GM18526 (cell line): ENCODE data around the gene ANKRD13C.

Source experiments
- POLR2A ChIP-seq: IDR thresholded peaks from 3 replicates; pipeline ENCODE4 v1.6.1; 2011; ENCODE audit not compliant: insufficient read length; ENCODE audit errors: extremely low read depth

ANKRD13C gene, protein sequence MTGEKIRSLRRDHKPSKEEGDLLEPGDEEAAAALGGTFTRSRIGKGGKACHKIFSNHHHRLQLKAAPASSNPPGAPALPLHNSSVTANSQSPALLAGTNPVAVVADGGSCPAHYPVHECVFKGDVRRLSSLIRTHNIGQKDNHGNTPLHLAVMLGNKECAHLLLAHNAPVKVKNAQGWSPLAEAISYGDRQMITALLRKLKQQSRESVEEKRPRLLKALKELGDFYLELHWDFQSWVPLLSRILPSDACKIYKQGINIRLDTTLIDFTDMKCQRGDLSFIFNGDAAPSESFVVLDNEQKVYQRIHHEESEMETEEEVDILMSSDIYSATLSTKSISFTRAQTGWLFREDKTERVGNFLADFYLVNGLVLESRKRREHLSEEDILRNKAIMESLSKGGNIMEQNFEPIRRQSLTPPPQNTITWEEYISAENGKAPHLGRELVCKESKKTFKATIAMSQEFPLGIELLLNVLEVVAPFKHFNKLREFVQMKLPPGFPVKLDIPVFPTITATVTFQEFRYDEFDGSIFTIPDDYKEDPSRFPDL

DNA sequence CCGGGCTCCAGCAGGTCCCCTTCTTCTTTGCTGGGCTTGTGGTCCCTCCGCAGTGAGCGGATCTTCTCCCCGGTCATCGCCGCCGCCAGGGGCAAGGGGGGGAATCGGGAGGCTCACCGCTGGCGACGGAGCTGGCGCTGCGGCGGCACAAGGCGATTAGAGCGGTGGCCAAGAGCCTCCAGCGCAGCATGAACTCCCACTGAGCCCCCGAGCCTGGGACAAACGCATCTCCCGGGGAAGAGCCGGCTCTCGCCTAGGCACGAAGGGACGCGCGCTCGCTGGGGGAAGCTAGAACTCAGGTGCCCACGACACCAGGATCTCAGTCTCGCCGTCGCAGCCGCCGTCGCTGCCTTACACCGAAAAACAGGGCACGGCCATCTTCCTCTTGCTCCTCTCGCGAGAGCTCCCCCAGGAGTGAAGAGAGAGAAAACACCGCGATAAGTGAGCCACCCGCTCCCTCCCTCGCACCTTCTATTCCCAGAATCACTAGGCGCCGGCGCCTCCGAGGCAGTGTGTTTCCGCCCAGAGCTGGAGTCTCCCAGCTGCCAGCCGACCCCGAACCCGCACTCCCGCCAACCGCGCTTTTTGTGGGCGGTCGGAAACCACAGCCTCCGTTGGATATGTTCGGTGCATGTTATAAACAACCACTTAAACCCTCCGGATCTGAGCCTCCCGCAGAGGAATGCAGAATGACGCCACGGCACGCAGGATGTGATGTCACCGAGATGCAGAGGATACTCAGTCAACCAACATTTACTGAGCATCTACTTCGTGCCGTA lies at the start of gene ANKRD13C:
Gene ANKRD13C, minus strand, starts transcription at position 391 of the 779 bp plus-strand sequence. Its CDS starts 314 bp downstream, at position 77.
- TF ChIP-seq POLR2A: peak; percentile 93

DNA sequence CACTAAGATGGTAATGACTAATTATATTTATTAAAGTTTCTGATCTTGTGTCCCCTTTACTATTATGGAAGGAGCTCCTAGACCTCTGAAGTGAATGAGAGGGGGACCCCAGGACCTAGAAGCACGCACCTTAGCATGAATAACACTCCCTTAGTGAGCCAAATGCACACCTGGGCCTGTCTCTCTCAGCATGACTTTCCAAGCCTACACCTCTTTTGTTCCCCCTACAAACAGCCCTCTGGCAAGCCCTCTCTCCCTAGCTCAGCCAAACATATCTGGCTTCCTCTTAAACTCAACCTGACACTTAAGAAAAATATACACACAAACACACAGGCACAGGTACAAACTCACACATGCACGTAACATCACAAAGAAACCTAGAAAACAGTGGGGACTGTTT lies 49.2 kb upstream of the ANKRD13C start:
- TF ChIP-seq POLR2A: no peak

DNA sequence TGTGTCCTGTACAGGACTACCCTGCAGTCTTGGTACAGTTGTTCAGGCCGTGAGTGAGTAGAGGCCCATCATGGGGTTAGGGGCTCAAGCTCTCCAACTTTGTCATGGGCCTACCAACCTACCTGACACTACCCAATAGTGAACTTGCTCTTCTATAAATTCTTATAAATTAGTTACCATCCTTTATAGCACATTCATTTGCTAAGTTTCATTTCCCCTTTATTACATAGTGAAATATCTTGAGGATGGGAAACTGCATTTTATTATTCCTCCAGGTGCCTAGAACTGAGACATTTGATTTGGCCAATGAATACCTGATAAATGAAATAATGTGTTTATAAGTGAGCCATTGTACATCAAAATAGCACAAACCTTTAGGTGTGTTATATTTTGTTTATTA lies 47.5 kb upstream of the ANKRD13C start:
- no peak for TF ChIP-seq POLR2A

DNA sequence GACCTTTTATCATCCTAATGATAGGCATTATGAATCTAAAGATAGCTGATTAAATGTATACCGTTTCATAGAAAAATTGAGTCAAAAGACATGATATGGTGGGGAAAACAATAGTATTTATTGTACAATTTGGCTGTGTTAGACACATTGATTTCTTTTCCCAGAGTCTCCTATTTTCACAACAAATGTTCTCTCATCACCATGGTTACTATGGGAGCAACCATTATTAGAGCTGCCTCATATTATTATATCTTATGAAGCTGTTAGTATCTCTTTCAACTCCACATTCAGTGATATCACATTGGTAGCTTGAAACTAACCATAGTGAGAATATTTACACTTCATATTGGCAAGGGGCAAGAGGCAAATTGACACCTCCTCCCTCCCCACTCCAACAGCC lies 45.8 kb upstream of the ANKRD13C start:
- no peak for TF ChIP-seq POLR2A

DNA sequence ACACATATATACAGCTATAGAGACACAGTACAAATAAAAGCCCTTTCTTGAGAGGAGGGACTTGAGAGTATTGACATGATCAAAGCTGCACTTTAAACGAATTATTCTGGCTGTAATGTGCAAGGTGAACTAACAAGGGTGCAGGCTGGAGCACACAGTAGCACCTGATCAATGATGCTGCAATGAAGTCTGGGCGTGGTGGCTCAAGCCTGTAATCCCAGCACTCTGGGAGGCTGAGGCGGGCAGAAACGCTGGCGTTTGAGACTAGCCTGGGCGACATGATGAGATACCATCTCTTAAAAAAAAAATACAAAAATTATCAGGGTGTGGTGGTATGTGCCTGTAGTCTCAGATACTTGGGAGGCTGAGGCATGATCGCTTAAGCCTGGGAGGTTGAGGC lies 42.5 kb upstream of the ANKRD13C start:
- TF ChIP-seq POLR2A: no peak

DNA sequence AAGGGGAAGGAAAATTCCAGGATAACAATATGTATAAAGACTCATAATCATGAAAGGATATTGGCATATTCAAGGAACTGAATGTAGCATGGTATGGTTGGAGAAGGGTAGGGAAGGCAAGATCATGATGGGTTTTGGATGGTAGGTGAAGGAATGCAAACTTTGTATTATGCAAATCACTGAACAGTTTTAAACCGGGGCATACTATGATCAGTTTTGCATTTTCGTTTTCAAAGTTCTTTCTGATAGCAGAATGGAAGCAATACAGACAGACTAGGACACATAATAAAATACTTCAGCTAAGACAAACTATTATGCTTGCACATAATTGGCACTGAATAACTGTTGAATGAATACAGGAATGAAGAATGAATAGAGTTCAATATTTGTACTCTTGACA lies 42.1 kb upstream of the ANKRD13C start:
- TF ChIP-seq POLR2A: no peak

DNA sequence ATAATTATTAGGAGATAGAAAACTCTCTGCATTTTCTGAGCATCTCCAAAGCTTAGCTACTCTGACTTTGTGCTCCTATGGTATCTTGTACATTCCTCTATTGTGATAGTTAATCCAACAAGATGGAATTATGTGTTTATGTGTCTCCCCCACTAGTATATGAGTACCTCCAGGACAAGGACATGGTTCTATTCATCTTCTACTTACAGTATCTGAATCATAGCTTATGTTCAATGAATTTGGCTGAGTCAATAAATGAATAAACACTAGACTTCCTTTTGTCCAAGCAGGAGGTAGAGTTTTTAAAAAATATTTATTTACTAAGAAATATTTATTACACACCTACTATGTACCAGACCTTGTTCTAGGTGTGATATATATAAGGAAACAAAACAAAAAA lies 38.1 kb upstream of the ANKRD13C start:
- no peak for TF ChIP-seq POLR2A

DNA sequence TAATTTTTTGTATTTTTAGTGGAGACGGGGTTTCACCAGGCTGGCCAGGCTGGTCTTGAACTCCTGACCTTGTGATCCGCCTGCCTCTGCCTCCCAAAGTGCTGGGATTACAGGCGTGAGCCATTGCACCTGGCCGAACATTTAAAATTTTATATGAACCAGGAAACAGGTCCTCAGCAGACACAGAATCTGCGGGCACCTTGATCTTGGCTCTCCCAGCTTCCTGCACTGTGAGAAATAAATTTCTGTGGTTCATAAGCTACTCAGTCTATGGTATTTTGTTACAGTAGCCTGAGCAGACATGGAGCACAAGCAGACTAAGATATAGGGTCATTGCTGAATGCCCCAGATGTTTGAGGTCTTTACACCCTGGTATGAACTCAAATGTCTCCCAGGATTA lies 33.0 kb upstream of the ANKRD13C start:
- TF ChIP-seq POLR2A: no peak

DNA sequence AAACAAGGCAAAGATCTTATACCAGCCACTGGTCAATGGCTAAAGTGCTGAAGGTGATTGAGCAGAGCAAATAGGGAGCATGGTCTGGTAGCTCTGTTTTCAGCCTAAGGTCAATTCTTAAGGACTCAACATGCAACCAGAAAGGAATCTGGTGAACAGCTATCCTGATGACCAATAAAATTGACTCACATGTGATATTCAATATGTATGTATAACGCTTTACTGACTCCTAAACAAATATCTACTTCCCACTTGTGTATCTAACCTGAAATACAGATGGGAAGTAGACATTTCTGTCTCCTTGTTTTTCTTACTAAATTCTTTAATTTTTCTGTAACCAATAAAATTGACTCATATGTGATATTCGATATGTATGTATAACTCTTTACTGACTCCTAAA lies 31.6 kb upstream of the ANKRD13C start:
- TF ChIP-seq POLR2A: no peak

DNA sequence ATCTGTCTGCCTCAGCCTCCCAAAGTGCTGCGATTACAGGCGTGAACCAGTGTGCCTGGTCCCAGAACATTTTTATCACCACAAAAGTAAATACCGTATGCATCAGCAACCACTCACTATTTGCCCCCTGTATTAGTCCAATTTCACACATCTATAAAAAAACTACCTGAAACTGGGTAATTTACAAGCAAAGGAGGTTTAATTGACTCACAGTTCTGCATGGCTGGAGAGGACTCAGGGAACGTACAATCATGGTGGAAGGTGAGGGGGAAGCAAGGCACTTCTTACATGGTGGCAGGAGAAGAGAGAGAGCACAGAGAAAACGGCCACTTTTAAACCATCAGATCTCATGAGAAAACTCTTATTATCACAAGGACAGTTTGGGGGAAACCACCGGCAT lies 31.0 kb upstream of the ANKRD13C start:
- no peak for TF ChIP-seq POLR2A

DNA sequence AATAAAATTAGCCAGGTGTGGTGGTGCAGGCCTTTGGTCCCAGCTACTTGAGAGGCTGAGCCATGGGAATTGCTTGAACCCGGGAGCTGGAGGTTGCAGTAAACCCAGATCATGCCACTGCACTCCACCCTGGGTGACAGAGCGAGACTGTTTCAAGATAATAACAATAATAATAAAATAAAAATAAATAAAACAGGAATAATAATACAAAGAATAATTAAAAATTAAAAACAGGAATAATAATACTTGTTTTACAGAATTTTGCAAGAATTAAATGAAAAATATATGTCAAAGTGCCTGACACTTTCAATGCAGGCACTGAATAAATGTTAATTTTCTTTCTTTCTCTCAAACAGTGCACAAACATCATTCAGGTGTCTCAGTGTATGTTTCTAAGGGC lies 30.0 kb upstream of the ANKRD13C start:
- TF ChIP-seq POLR2A: no peak

DNA sequence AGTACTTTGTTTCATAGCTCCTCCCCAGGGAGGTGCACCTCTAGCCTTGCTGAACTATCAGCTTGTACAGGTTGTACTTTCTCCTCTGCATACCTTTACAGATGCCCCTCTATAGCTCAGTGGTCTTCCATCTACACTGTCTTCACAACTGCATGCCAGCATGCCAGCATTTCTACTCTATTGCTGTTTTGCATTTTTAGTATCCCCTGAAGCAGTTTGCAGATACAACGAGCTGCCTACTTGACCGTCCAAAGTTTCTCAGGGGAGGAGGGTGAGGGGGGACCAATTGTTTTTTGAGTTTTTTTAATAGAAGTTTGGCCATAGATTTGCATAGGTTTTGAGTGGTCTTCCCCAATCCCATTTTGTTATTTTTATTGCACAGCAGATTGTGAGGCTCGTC lies 29.0 kb upstream of the ANKRD13C start:
- TF ChIP-seq POLR2A: no peak

DNA sequence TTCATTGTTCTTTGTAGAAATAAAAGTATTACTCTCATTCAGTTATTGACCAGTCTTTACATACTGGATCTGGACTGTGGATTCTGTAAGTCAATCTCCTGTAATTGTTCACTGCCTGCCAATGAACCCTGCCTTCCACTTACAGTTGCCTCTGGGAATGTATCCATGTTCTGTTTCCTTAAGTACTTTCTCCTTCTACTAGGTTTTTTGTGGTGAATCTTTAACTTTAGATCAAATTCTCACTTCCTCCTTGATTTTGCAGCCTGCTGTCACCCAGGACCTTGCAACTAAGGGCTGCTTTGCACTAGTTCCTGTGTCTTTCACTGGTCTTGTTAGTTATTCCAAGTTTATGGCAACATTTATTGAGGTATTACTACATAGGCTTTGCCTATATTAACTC lies 28.2 kb upstream of the ANKRD13C start:
- no peak for TF ChIP-seq POLR2A

DNA sequence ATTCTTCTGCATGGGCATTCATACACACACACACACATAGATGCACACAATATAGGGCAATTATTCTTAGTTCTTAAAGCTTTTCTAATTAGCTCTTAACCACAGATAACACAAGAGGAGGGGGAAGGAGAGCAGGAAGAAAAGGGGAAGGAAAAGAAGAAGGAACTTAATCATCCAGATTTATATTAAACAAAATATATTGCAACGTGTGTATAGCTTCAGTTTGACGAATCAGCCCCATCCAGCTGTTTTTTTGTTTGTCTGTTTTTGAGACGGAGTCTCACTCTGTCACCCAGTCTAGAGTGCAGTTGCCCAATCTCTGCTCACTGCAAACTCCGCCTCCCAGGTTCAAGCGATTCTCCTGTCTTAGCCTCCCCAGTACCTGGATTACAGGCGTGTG lies 21.7 kb upstream of the ANKRD13C start:
- no peak for TF ChIP-seq POLR2A

DNA sequence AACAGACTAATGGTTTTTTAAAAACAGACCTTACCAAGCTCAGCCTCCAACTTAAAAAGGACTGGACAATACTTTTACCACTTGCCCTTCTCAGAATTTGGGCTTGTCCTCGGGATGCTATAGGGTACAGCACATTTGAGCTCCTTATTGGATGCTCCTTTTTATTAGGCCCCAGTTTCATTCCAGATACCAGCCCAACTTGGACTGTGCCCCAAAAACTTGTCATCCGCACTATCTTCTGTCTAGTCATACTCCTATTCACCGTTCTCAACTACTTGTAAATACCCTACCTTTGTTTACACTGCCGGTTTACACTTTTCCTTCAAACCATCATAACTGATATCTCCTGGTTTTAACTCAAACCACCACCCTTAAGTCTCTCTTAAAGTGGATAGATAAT lies 17.9 kb upstream of the ANKRD13C start:
- no peak for TF ChIP-seq POLR2A

DNA sequence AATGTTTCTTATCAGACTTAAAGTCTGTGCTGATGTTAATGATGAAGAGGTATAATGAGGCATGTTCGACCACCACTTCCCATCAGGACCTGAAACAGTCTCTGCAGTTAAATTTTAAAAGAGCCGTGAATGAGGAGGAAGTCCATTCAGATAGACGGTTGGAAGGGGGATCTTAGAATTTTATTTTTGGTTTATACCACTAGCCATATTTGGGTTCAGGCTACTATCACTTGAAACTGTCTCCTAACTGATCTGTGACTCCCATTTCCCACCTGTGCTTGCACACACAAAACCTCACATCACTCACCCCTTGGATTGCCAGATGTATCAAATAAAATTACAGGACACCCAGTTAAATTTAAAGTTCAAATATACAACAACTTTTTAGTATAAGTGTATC lies 9.9 kb upstream of the ANKRD13C start:
- TF ChIP-seq POLR2A: no peak
